ENCODE measurements around the gene IWS1. TPM values are rescaled to one million over a fixed set of nuclear protein-coding genes. Genes with fewer than 3 reads are reported as not detected.

Gene IWS1
- total RNA-seq, 1 donor from 2014 or later: 47.9 TPM

GRCh38 chr2:127504552-127505430 is 21.5 kb downstream of the IWS1 start:
- Mint-ChIP-seq H3K4me3 (no peak overlapping the region), H3K4me1 (peaks cover 13% of the 10 kb centered on the region), H3K36me3 (peaks cover 32% of the 10 kb centered on the region), H3K9me3 (no peaks in the 10 kb centered on the region), H3K27ac (no peak overlapping the region), H3K27me3 (ENCODE audit: low read depth) (no peaks in the 10 kb centered on the region)
- TF ChIP-seq, protein P1, sequence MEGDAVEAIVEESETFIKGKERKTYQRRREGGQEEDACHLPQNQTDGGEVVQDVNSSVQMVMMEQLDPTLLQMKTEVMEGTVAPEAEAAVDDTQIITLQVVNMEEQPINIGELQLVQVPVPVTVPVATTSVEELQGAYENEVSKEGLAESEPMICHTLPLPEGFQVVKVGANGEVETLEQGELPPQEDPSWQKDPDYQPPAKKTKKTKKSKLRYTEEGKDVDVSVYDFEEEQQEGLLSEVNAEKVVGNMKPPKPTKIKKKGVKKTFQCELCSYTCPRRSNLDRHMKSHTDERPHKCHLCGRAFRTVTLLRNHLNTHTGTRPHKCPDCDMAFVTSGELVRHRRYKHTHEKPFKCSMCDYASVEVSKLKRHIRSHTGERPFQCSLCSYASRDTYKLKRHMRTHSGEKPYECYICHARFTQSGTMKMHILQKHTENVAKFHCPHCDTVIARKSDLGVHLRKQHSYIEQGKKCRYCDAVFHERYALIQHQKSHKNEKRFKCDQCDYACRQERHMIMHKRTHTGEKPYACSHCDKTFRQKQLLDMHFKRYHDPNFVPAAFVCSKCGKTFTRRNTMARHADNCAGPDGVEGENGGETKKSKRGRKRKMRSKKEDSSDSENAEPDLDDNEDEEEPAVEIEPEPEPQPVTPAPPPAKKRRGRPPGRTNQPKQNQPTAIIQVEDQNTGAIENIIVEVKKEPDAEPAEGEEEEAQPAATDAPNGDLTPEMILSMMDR (IDR thresholded peaks at IDR 0.05; ENCODE audit: unreplicated experiment): no peak
- no peak for DNase-seq (ENCODE audit: low spot score in 2 of 2, unreplicated experiment in 2 of 2)

GRCh38 chr2:127503491-127503890 is 22.8 kb downstream of the IWS1 start:
- no peaks in the 10 kb centered on the region for H3K9me3 Mint-ChIP-seq
- peaks cover 7% of the 10 kb centered on the region for H3K4me1 Mint-ChIP-seq
- no peak overlapping the region for H3K27ac Mint-ChIP-seq
- H3K4me3 Mint-ChIP-seq: no peak overlapping the region
- no peaks in the 10 kb centered on the region for H3K27me3 Mint-ChIP-seq (ENCODE audit: low read depth)
- H3K36me3 Mint-ChIP-seq: peaks cover 39% of the 10 kb centered on the region
- DNase-seq (ENCODE audit: low spot score in 2 of 2, unreplicated experiment in 2 of 2): no peak
- TF ChIP-seq, protein P1 (IDR thresholded peaks at IDR 0.05; ENCODE audit: unreplicated experiment): no peak

DNA sequence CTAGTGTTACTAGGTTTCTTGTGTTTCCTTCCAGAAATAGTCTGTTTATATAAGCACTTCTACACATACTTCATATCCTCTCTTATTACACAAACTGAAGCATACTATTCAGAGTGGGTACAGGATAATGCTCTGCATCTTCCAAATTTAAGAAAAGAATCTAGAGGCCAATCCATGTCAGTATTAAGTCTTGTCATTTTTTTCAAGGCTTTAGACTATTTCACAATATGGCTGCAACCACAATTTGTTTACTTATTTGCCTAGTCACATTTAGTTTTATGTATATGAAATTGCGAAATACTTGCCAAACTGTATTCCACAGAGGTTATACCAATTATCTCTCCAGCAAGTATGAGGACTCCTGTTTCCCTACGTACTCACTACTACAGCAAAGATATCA is 27.9 kb downstream of the IWS1 start:
- H3K27ac Mint-ChIP-seq: no peak overlapping the region
- TF ChIP-seq, protein P1 (IDR thresholded peaks at IDR 0.05; ENCODE audit: unreplicated experiment): no peak
- H3K9me3 Mint-ChIP-seq: no peaks in the 10 kb centered on the region
- no peak overlapping the region for H3K4me3 Mint-ChIP-seq
- no peaks in the 10 kb centered on the region for H3K27me3 Mint-ChIP-seq (ENCODE audit: low read depth)
- H3K4me1 Mint-ChIP-seq: no peaks in the 10 kb centered on the region
- peaks cover 70% of the 10 kb centered on the region for H3K36me3 Mint-ChIP-seq
- DNase-seq (ENCODE audit: low spot score in 2 of 2, unreplicated experiment in 2 of 2): no peak

DNA sequence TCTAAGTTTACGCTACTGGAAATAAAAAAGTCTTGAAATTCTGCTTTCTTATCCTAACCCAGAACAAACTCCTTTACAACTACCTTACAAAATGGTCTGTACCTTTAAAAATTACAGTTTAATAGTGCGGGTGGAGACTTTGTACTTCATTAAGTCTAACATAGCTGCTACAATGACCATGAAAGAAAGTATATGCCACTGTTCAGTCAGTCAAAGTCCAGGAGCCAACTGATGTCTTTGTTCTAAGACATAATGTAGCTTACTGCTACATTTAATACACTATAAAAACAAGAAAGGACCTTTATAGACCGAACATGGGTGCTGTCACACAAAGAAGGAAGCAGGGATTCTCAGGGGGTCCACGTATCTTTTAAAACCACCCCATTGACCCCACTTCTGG is 36.0 kb downstream of the IWS1 start:
- no peak overlapping the region for H3K27ac Mint-ChIP-seq
- H3K27me3 Mint-ChIP-seq (ENCODE audit: low read depth): no peaks in the 10 kb centered on the region
- no peak overlapping the region for H3K4me3 Mint-ChIP-seq
- no peaks in the 10 kb centered on the region for H3K4me1 Mint-ChIP-seq
- H3K9me3 Mint-ChIP-seq: no peaks in the 10 kb centered on the region
- DNase-seq (ENCODE audit: low spot score in 2 of 2, unreplicated experiment in 2 of 2): no peak
- H3K36me3 Mint-ChIP-seq: peaks cover 49% of the 10 kb centered on the region
- TF ChIP-seq, protein P1 (IDR thresholded peaks at IDR 0.05; ENCODE audit: unreplicated experiment): no peak

DNA sequence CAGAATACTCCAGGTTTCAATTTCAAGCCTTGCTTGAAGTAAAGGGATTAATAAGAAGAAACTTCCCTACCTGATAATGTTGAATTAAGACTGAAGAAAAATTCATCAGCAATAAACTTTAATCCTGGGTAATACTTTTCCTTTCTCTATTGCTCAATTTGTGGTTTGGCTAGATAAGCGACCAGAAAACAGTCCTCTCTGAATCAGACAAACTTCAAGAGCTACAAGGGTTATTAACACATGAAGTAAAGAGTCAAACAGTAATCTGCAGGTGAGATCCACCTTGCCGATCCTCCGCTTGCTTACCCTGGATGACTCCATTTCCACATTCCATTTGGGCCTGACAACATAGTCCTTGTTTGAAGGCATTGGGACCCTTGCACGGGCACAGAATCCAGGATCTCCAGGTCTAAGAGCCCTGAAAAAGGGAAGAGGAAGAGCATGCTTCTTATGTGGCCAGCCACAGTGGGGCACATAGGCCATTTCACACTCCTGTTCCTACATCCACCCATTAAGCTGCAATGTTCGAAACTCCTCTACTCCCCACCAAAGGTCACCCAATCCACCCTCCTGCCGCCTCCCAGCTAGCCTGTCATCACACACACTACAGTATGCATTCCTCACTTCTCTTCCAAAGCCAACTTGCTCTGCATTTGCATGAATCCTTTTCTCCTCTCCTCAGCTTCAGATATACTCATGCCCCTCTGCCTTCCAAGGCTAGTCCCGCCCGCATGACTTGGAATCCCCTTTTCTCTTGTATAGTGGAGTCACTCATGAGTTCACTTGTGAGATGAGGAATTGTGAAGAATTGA is 39.8 kb downstream of the IWS1 start:
- peaks cover 46% of the 10 kb centered on the region for H3K36me3 Mint-ChIP-seq
- H3K27ac Mint-ChIP-seq: no peak overlapping the region
- DNase-seq (ENCODE audit: low spot score in 2 of 2, unreplicated experiment in 2 of 2): no peak
- no peak overlapping the region for H3K4me3 Mint-ChIP-seq
- H3K4me1 Mint-ChIP-seq: no peaks in the 10 kb centered on the region
- TF ChIP-seq, protein P1 (IDR thresholded peaks at IDR 0.05; ENCODE audit: unreplicated experiment): no peak
- no peaks in the 10 kb centered on the region for H3K9me3 Mint-ChIP-seq
- H3K27me3 Mint-ChIP-seq (ENCODE audit: low read depth): no peaks in the 10 kb centered on the region
